ENCODE data around the gene POLDIP2. TPM values are rescaled to one million over a fixed set of nuclear protein-coding genes. Genes with fewer than 3 reads are reported as not detected.
"Not testable (repeated sequence)": the region's sequence is repeated elsewhere in the genome, so short reads cannot be mapped to it uniquely, and the experiment has no call there.

The POLDIP2 gene
- polyA plus RNA-seq, 3 donors from 2014 or later = 79.0 to 134 (median 80.3) TPM

DNA sequence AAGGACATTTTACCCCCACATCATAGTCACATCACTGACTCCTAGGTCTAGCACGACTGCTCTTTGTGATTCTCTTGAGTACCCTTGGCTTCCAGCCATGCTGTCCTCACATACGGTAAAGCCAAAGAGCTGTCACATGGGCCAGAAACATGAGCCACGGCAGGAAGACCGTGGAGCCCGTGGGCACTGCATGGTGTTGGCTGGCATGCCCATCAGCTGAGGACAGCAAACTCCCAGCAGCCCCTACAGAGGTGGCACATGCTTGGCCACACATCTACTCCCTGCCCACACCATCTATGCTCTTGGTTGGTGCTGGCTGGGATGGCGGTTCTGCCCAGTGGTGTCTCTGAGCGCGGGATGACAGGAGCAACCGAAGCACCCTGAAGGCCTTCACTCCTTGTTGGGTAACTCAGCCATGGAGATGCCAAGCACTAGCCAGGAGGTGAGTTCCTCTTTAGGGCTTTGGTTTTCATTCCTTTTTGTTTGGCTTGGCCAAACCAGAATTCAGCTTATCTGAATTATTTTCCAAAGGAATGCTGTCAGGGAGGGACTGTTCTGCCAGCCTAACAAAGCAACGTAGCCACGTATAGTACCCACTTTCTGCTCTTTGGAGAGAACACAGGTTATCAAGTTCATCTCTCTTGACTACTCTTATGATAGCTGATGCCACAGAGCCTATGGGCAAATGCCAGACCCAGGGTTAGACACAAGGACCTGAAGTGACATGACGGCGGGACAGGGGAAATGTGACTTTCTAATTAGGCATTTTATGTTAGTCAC lies 11.7 kb downstream of the POLDIP2 start:
- Mint-ChIP-seq H3K27me3 (ENCODE audit: low read depth in 3 of 3) (no peaks in the 10 kb centered on the region), H3K4me1 (no peaks in the 10 kb centered on the region), H3K27ac (peak overlapping the region in 1 of 6 donors; percentile 7), H3K9me3 (no peaks in the 10 kb centered on the region), H3K36me3 (peaks cover 4 to 46% (median 12%) of the 10 kb centered on the region in 3 donors), H3K4me3 (no peak overlapping the region)
- no peak for DNase-seq

GRCh38 chr17:28344435-28344901 lies 12.9 kb downstream of the POLDIP2 start:
- no peaks in the 10 kb centered on the region for H3K27me3 Mint-ChIP-seq (ENCODE audit: low read depth in 3 of 3)
- H3K27ac Mint-ChIP-seq = no peak overlapping the region
- DNase-seq = no peak
- peaks cover 4 to 41% (median 12%) of the 10 kb centered on the region in 3 donors for H3K36me3 Mint-ChIP-seq
- H3K9me3 Mint-ChIP-seq = no peaks in the 10 kb centered on the region
- no peaks in the 10 kb centered on the region for H3K4me1 Mint-ChIP-seq
- H3K4me3 Mint-ChIP-seq = no peak overlapping the region

DNA sequence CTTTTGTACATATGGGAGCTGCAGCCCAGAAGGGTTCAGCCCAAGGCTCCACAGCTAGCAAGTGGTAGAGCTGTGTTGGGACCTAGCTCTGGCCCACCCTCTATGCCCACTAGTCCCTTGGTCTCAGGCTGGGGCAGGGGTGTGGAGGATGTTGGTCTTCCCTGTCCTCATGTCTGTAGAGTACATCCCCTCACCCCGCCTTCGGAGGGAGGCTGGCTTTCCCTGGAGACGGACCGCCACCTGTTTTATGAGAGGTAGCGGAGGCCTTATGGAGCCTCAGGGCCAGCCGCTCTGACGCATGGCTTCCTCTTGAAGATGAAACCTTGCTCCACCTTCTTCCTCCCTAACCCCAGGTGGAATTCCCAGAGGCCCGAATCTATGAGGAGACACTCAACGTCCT lies 13.3 kb downstream of the POLDIP2 start:
- H3K4me1 Mint-ChIP-seq = no peaks in the 10 kb centered on the region
- peaks cover 4 to 41% (median 12%) of the 10 kb centered on the region in 3 donors for H3K36me3 Mint-ChIP-seq
- no peak overlapping the region for H3K4me3 Mint-ChIP-seq
- peak overlapping the region in 1 of 6 donors; percentile 2 for H3K27ac Mint-ChIP-seq
- no peak for DNase-seq
- H3K27me3 Mint-ChIP-seq (ENCODE audit: low read depth in 3 of 3) = no peaks in the 10 kb centered on the region
- H3K9me3 Mint-ChIP-seq = no peaks in the 10 kb centered on the region

DNA sequence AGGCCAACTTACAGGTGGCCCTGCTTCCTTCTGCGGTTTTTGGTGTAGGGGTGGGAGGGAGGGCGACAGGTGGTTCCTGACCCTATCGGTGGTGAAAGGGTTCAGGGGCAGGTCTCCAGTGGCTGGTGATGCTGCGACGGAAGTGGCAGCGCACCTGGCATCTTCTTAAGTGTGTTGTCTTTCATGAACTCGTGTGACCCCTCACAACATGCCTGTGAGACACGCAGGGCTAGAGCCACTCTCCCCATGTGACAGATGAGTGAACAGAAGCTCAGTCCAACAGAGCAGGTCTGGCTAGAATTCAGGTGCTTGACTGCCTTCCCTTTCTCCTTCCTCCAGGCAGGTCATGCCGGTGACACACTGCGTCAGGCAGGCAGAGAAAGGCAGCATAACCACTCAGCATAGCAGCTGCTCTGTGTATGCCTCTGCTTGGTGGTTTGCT lies 13.8 kb downstream of the POLDIP2 start:
- no peak overlapping the region for H3K4me3 Mint-ChIP-seq
- H3K27me3 Mint-ChIP-seq (ENCODE audit: low read depth in 3 of 3) = no peaks in the 10 kb centered on the region
- peaks cover 4 to 38% (median 12%) of the 10 kb centered on the region in 3 donors for H3K36me3 Mint-ChIP-seq
- no peaks in the 10 kb centered on the region for H3K9me3 Mint-ChIP-seq
- no peak for DNase-seq
- H3K4me1 Mint-ChIP-seq = peaks cover 0 to 2% of the 10 kb centered on the region in 2 donors
- H3K27ac Mint-ChIP-seq = peak overlapping the region in 1 of 6 donors; percentile 2

- H3K9me3 Mint-ChIP-seq = no peaks in the 10 kb centered on the region
- peaks cover 6 to 8% of the 10 kb centered on the region in 2 donors for H3K4me1 Mint-ChIP-seq
- peaks cover under 1 to 32% (median 9%) of the 10 kb centered on the region in 3 donors for H3K36me3 Mint-ChIP-seq
- no peaks in the 10 kb centered on the region for H3K27me3 Mint-ChIP-seq (ENCODE audit: low read depth in 3 of 3)
- no peak for DNase-seq
- peak overlapping the region in 1 of 5 donors; percentile 27 for H3K4me3 Mint-ChIP-seq
- H3K27ac Mint-ChIP-seq = no peak overlapping the region
These were observed 15.0 kb downstream of the POLDIP2 start for GRCh38 chr17:28342313-28342712.

- Mint-ChIP-seq H3K27me3 (ENCODE audit: low read depth in 3 of 3) (no peaks in the 10 kb centered on the region), H3K4me1 (peaks cover 14 to 16% of the 10 kb centered on the region in 2 donors), H3K27ac (no peak overlapping the region), H3K4me3 (no peak overlapping the region), H3K9me3 (peaks cover 0 to 1% (median 0%) of the 10 kb centered on the region in 6 donors), H3K36me3 (peaks cover 0 to 30% (median 4%) of the 10 kb centered on the region in 3 donors)
- no peak for DNase-seq
These were observed 15.8 kb downstream of the POLDIP2 start for GRCh38 chr17:28341516-28341915.

DNA sequence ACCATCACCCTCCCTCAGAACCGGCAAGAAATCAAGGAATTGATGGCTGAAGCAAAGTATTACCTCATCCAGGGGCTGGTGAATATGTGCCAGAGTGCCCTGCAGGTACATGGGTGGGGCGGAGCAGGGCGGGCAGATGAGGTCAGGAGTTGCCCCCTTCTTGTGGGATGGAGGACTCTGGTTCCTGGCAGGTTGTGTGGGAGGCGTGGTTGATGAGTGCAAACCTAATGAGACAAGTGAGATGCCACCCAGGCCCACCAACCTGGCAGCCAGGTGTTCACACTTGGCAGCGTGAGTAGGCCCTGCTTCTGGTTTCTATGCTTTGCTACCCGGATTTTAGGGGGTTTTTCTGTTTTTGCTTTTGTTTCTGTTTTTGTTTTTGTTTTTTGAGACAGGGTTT lies 17.0 kb downstream of the POLDIP2 start:
- no peak overlapping the region for H3K4me3 Mint-ChIP-seq
- DNase-seq = no peak
- H3K4me1 Mint-ChIP-seq = peaks cover 23 to 24% of the 10 kb centered on the region in 2 donors
- no peak overlapping the region for H3K27ac Mint-ChIP-seq
- H3K36me3 Mint-ChIP-seq = peaks cover 0 to 19% (median 4%) of the 10 kb centered on the region in 3 donors
- H3K9me3 Mint-ChIP-seq = peaks cover 0 to 1% (median 0%) of the 10 kb centered on the region in 6 donors
- H3K27me3 Mint-ChIP-seq (ENCODE audit: low read depth in 3 of 3) = peaks cover under 1 to 3% (median 2%) of the 10 kb centered on the region in 3 donors

DNA sequence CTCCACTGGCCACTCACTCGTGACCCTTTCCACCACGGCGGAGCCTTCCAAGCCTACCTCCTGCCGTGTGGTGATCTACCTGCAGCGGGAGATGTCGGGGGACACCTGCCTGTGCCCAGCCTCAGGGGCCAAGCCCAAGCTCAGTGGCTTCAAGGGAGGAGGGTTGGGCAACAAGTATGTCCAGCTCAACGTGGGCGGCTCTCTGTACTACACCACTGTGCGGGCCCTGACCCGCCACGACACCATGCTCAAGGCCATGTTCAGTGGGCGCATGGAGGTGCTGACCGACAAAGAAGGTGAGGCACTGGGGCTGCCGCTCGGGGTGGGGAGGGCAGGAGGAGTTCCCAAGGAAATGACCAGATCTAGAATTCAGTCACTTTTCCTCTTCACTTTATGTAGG lies 17.9 kb downstream of the POLDIP2 start:
- no peak for DNase-seq
- H3K4me1 Mint-ChIP-seq = peaks cover 31 to 34% of the 10 kb centered on the region in 2 donors
- H3K36me3 Mint-ChIP-seq = peaks cover 0 to 19% (median 4%) of the 10 kb centered on the region in 3 donors

GRCh38 chr17:28338769-28339212 lies 18.5 kb downstream of the POLDIP2 start:
- Mint-ChIP-seq H3K27ac (peak overlapping the region in 1 of 6 donors; percentile 58), H3K36me3 (peaks cover 0 to 14% (median 1%) of the 10 kb centered on the region in 3 donors), H3K4me1 (peaks cover 38 to 40% of the 10 kb centered on the region in 2 donors)
- not testable (repeated sequence) for H3K9me3 Mint-ChIP-seq; H3K27me3 Mint-ChIP-seq (ENCODE audit: low read depth in 3 of 3); DNase-seq; H3K4me3 Mint-ChIP-seq

More for the DNA sequence above, 17.9 kb downstream of the POLDIP2 start:
- peaks cover 0 to 1% (median 0%) of the 10 kb centered on the region in 6 donors for H3K9me3 Mint-ChIP-seq
- no peak overlapping the region for H3K27ac Mint-ChIP-seq
- H3K4me3 Mint-ChIP-seq = no peak overlapping the region
- peaks cover 2 to 7% (median 3%) of the 10 kb centered on the region in 3 donors for H3K27me3 Mint-ChIP-seq (ENCODE audit: low read depth in 3 of 3)

DNA sequence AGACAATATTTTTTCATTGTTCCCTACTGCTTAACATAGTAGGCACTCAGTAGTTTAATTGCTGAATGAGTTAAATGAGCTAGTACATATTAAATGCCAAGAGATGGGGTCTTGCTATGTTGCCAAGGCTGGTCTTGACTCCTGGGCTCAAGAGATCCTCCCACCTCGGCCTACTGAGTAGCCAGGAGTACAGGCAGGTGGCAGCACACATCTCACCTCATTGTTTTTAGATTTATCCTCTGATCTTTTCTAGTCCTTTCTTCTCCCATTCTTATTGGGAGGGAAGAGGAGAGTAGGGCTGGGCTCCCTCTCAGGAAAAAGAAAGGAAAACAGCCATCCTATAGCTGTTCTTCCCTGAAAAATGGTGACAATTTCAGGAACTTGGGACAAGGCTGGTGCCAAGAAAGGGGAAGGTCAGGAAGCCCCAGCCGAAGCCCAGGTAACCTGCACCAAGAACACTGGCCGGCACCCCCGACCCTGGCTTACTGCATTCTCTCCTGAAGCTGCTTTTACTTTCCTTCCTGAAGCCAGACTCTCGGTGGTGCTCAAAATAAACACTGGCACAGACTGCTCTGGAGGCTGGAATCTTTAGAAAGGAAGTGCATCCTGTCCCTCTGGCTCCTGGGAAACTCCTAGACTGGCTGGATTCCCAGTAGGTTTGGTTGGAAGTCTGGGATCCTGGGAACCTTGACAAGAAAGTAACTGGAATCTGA lies 19.1 kb downstream of the POLDIP2 start:
- Mint-ChIP-seq H3K36me3 (peaks cover 0 to 11% (median 0%) of the 10 kb centered on the region in 3 donors), H3K27me3 (ENCODE audit: low read depth in 3 of 3) (peaks cover 2 to 9% (median 3%) of the 10 kb centered on the region in 3 donors), H3K9me3 (peaks cover 0 to 1% (median 0%) of the 10 kb centered on the region in 6 donors), H3K4me1 (peaks cover 40 to 43% of the 10 kb centered on the region in 2 donors), H3K4me3 (peak overlapping the region in 1 of 5 donors; percentile 96), H3K27ac (peak overlapping the region in 2 of 6 donors; percentile 6 to 81)
- no peak for DNase-seq

- peaks cover 2 to 10% (median 3%) of the 10 kb centered on the region in 3 donors for H3K27me3 Mint-ChIP-seq (ENCODE audit: low read depth in 3 of 3)
- peaks cover 41 to 53% of the 10 kb centered on the region in 2 donors for H3K4me1 Mint-ChIP-seq
- peaks cover 0 to 9% (median 0%) of the 10 kb centered on the region in 3 donors for H3K36me3 Mint-ChIP-seq
- H3K4me3 Mint-ChIP-seq = peak overlapping the region; percentile 94 to 97 (median 95)
- peaks cover 0 to 1% (median 0%) of the 10 kb centered on the region in 6 donors for H3K9me3 Mint-ChIP-seq
- H3K27ac Mint-ChIP-seq = peak overlapping the region; percentile 81 to 96 (median 93)
- DNase-seq = no peak
These were observed 21.1 kb downstream of the POLDIP2 start for GRCh38 chr17:28335959-28336871.

- peak; percentile 97 to 98 (median 98) for DNase-seq
- peak within 1 kb of the TSS; percentile 81 to 96 (median 93) for H3K27ac Mint-ChIP-seq
- peak within 1 kb of the TSS; percentile 94 to 97 (median 95) for H3K4me3 Mint-ChIP-seq
- peaks cover 0 to 1% (median 0%) of the 10 kb centered on the region in 6 donors for H3K9me3 Mint-ChIP-seq
- H3K27me3 Mint-ChIP-seq (ENCODE audit: low read depth in 3 of 3) = peaks cover 2 to 10% (median 3%) of the 10 kb centered on the region in 3 donors
- H3K4me1 Mint-ChIP-seq = peaks cover 41 to 53% of the 10 kb centered on the region in 2 donors
- H3K36me3 Mint-ChIP-seq = peaks cover 0 to 9% (median 0%) of the 10 kb centered on the region in 3 donors
These were observed 21.9 kb downstream of the POLDIP2 start, which contains the start of the genes IFT20 and TNFAIP1 for GRCh38 chr17:28335201-28335958. TSS of gene IFT20 (minus strand) at chr17:28335472. CDS start at chr17:28331985, 3,487 bp downstream. TSS of gene TNFAIP1 (plus strand) at chr17:28335761. CDS start at chr17:28339522, 3,761 bp downstream.

All from immature natural killer cell (primary cell).